GM19193 (cell line): Measurements from ENCODE around the gene RSF1.
A peak's percentile ranks its signal among the peaks of the same experiment; 100 is the strongest.

Experiments used
- POLR2A ChIP-seq: IDR thresholded peaks from 4 replicates; pipeline ENCODE4 v1.6.1; 2011; ENCODE audit not compliant: insufficient read depth, insufficient read length; ENCODE audit errors: extremely low read depth

RSF1 gene

GRCh38 chr11:77820565-77821348, at the start of gene RSF1, which contains the start of gene AAMDC:
Gene RSF1 (minus strand): TSS chr11:77820722. CDS start chr11:77820714, 8 bp downstream.
Gene AAMDC (plus strand): TSS chr11:77821144. CDS start chr11:77842497, 21,353 bp downstream.
- peak; percentile 69 for TF ChIP-seq POLR2A

GRCh38 chr11:77868744-77869143, 48.2 kb upstream of the RSF1 start:
- TF ChIP-seq POLR2A: no peak

- no peak for TF ChIP-seq POLR2A
Observed at GRCh38 chr11:77866336-77866735, 45.8 kb upstream of the RSF1 start.

GRCh38 chr11:77865805-77866204, 45.3 kb upstream of the RSF1 start:
- TF ChIP-seq POLR2A: no peak

GRCh38 chr11:77854838-77855237, 34.3 kb upstream of the RSF1 start:
- no peak for TF ChIP-seq POLR2A

- TF ChIP-seq POLR2A: no peak
Observed at GRCh38 chr11:77851503-77851902, 31.0 kb upstream of the RSF1 start.

GRCh38 chr11:77842441-77843121, 22.1 kb upstream of the RSF1 start:
- TF ChIP-seq POLR2A: no peak

- TF ChIP-seq POLR2A: no peak
Observed at GRCh38 chr11:77833302-77833701, 12.8 kb upstream of the RSF1 start.

- no peak for TF ChIP-seq POLR2A
Observed at GRCh38 chr11:77828926-77829325, 8.4 kb upstream of the RSF1 start.

- no peak for TF ChIP-seq POLR2A
Observed at GRCh38 chr11:77823775-77824174, 3.3 kb upstream of the RSF1 start.

GRCh38 chr11:77821349-77821851, 878 bp upstream of the RSF1 start:
- TF ChIP-seq POLR2A: no peak

- TF ChIP-seq POLR2A: no peak
Observed at GRCh38 chr11:77819921-77820564, 479 bp downstream of the RSF1 start.

GRCh38 chr11:77819411-77819920, 1.1 kb downstream of the RSF1 start:
- peak; percentile 62 for TF ChIP-seq POLR2A

- no peak for TF ChIP-seq POLR2A
Observed at GRCh38 chr11:77815459-77815858, 5.1 kb downstream of the RSF1 start.

GRCh38 chr11:77814848-77815247, 5.7 kb downstream of the RSF1 start:
- no peak for TF ChIP-seq POLR2A
